Bronchial epithelial cell (primary cell): Measurements from ENCODE around the gene SPINK8. TPM values are rescaled to one million over a fixed set of nuclear protein-coding genes. Genes with fewer than 3 reads are reported as not detected.
"Not testable (repeated sequence)": the region's sequence is repeated elsewhere in the genome, so short reads cannot be mapped to it uniquely, and the experiment has no call there.

Source experiments
- DNase-seq: peaks from one replicate; pipeline ENCODE4 v3.0.0-alpha.2; 2010; ENCODE audit warnings: low read depth
- FAIRE-seq: peaks from 2 replicates; lab custom pipeline; 2011; peaks lifted over from hg19 to GRCh38; lab: Jason Lieb, UNC
- H3K27me3 ChIP-seq: 2 replicates; pipeline ENCODE4 v1.5.1; 2011; ENCODE audit warnings: low read length; ENCODE audit not compliant: control insufficient read depth, insufficient read depth
- H3K36me3 ChIP-seq: 2 replicates; pipeline ENCODE4 v1.5.1; 2011; ENCODE audit warnings: low read length; ENCODE audit not compliant: control insufficient read depth, insufficient read depth
- H3K4me3 ChIP-seq: 2 replicates; pipeline ENCODE4 v1.5.1; 2011; ENCODE audit warnings: mild to moderate bottlenecking, low read depth, low read length, control low read depth
- total RNA-seq: library from RNA; depleted of rRNA; stranded (reverse); fragments of >200 nt; gene quantifications from 2 replicates; pipeline ENCODE4 v1.2.1, GENCODE V29; 2014
- TF ChIP-seq, protein P1 (sequence below): IDR thresholded peaks from 2 replicates; pipeline ENCODE4 v1.5.1; 2011; ENCODE audit warnings: mild to moderate bottlenecking, moderate library complexity, low read length, control low read depth, inconsistent platforms; ENCODE audit not compliant: insufficient read depth, severe bottlenecking

The SPINK8 gene
- total RNA-seq, result not detected in 2 replicates

DNA sequence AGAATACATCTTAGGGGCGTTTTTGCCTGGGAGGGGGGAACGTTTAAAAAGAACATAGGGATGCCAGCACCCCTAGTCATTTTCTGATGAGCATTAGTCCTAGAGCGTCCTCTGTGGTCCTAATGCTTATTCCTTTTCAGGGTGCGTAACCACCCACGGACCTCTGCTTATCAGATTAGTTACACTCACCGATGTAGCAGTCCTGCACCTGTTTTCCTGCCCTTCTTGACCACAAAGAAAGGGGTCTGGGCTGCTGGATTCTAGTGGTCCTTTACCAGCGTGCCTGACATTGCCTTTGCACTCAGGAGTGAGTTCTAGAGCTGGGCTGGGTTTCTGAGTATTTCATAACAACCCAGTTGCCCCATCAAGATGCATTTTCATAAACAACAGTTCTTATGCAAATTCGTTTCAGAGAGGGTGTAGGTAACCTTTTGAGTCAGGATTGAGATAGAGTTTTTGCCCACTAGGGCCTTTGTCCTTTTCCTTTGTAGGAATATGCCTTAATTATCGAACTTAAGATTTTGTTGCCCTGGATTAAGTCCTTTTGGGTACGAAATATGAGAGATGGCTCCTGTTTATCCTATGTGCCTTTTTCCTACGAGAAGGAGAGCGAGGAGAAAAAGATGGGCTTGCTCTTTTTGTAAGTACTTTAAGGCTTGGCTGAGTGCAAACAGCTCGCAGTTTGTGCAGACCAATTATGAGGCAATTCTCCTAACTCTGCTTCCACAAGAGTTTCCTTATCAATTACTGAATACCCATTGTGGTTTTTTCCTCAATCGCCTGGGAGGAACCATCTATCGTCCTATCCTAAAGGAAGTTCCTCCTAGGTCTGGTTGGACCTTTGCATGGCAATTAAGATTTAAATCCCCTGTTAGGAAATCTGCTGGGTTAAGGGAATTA, at the start of gene SPINK8:
SPINK8 (minus strand) TSS at position 316 of the 900 bp plus-strand sequence. CDS start 5,320 bp downstream, outside the sequence.
- H3K4me3 ChIP-seq, FAIRE-seq, H3K36me3 ChIP-seq, DNase-seq, H3K27me3 ChIP-seq: not testable (repeated sequence)

GRCh38 chr3:48372862-48373435, 39.5 kb upstream of the SPINK8 start:
- FAIRE-seq (no peak), DNase-seq (no peak)
- TF ChIP-seq, protein P1, sequence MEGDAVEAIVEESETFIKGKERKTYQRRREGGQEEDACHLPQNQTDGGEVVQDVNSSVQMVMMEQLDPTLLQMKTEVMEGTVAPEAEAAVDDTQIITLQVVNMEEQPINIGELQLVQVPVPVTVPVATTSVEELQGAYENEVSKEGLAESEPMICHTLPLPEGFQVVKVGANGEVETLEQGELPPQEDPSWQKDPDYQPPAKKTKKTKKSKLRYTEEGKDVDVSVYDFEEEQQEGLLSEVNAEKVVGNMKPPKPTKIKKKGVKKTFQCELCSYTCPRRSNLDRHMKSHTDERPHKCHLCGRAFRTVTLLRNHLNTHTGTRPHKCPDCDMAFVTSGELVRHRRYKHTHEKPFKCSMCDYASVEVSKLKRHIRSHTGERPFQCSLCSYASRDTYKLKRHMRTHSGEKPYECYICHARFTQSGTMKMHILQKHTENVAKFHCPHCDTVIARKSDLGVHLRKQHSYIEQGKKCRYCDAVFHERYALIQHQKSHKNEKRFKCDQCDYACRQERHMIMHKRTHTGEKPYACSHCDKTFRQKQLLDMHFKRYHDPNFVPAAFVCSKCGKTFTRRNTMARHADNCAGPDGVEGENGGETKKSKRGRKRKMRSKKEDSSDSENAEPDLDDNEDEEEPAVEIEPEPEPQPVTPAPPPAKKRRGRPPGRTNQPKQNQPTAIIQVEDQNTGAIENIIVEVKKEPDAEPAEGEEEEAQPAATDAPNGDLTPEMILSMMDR, result no peak
- H3K27me3 ChIP-seq, result no peaks in the 10 kb centered on the region
- H3K4me3 ChIP-seq, result no peak overlapping the region
- H3K36me3 ChIP-seq, result no peaks in the 10 kb centered on the region

- H3K36me3 ChIP-seq, result no peaks in the 10 kb centered on the region
- H3K4me3 ChIP-seq, result no peak overlapping the region
- TF ChIP-seq, protein P1, result no peak
- H3K27me3 ChIP-seq, result no peaks in the 10 kb centered on the region
- FAIRE-seq (no peak), DNase-seq (no peak)
Measured at GRCh38 chr3:48372377-48372770, 38.9 kb upstream of the SPINK8 start.

DNA sequence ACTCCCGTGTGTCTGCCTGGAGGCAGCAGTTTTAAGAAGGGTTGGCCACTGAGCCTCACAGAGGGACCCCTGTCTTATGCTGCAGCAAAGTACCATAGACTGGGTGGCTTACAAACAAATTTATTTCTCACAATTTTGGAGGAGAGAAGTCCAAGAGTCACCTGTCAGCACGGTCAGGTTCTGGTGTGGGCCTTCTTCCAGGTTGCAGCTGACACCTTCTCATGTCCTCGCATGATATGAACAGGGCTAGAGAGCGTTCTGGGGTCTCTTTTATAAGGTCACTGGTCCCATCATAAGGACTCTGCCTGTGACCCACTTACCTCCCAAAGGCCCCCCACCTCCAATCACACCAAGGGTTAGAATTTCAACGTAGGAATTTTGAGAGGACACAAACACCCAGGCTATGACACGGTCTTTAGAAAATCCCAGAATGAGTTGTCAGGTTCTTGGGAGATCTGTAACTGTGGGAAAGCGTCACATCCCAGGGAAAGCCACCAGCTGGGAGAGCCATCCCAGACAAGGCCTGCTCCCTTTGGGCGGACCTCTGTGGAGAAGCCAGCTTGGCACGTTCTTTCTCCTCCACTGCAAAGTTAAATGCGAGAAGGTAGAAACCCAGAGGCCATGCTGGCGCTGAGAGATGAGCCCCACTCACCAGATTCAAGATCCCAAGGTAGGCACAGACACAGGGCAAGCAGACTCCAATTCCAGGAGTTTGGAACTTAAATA, 38.4 kb upstream of the SPINK8 start, which contains the start of gene FBXW12:
FBXW12 (plus strand) TSS at position 569 of the 726 bp plus-strand sequence. CDS start 549 bp downstream, outside the sequence.
- DNase-seq (no peak), FAIRE-seq (peak; percentile 68)
- Histone ChIP-seq H3K27me3 (no peaks in the 10 kb centered on the region), H3K36me3 (no peaks in the 10 kb centered on the region), H3K4me3 (no peak within 1 kb of the TSS)
- TF ChIP-seq, protein P1, result no peak

- Histone ChIP-seq H3K27me3 (no peaks in the 10 kb centered on the region), H3K4me3 (no peak overlapping the region), H3K36me3 (no peaks in the 10 kb centered on the region)
- FAIRE-seq (no peak), DNase-seq (no peak)
- TF ChIP-seq, protein P1, result no peak
Measured at GRCh38 chr3:48370333-48370713, 36.9 kb upstream of the SPINK8 start.
